HG02938 (cell line): ENCODE measurements around the gene DIPK2B.

Experiments used
- ATAC-seq: cut with Tn5 transposase; IDR thresholded peaks from one replicate; pipeline ENCODE4 v1.9.1; 2021; ENCODE audit warnings: mild to moderate bottlenecking, moderate library complexity; ENCODE audit not compliant: unreplicated experiment

The DIPK2B gene

GRCh38 chrX:45164021-45164621, 36.6 kb downstream of the DIPK2B start:
- no peak for ATAC-seq

- no peak for ATAC-seq
Measured at GRCh38 chrX:45157647-45158046, 43.0 kb downstream of the DIPK2B start.

GRCh38 chrX:45154462-45154861, 46.2 kb downstream of the DIPK2B start:
- no peak for ATAC-seq

GRCh38 chrX:45154033-45154360, 46.7 kb downstream of the DIPK2B start:
- no peak for ATAC-seq
